Measurements from ENCODE around the gene VIPR1.

DNA sequence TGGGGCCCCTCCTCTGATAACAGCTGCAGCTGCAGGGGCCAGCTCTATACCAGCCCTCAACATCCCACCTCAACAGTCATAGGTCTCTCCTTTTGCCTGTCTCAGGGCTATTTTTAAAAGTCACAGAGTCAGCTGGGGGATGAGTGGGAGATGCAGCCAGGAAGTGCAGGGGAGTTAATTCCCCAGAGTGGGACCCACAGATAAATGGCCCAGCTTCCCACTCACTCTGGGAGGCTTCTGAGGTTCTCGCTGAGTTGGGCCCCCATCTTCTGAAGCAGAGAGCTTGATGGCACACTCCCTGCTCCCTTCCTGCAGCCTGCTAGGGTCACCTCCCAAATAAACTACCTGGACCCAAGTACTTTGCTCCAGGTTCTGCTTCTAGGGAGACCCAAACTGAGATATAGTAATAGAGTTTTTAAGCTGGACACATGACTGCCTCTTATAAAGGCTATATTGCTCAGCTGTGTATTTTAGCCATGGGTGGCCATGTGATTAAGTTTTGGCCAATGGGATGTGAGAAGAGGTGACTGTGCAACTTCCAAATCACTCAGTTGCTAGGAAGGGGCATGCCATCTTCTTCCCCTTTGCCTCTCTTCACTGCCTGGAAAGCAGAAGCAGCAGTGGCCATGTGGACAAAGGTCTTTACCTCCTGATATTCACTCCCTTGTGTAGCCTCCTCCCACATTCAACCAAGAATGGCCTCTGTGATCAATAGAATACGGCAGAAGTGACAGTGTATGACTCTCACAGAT is 15.5 kb upstream of the VIPR1 start:
- TF ChIP-seq, protein P1, sequence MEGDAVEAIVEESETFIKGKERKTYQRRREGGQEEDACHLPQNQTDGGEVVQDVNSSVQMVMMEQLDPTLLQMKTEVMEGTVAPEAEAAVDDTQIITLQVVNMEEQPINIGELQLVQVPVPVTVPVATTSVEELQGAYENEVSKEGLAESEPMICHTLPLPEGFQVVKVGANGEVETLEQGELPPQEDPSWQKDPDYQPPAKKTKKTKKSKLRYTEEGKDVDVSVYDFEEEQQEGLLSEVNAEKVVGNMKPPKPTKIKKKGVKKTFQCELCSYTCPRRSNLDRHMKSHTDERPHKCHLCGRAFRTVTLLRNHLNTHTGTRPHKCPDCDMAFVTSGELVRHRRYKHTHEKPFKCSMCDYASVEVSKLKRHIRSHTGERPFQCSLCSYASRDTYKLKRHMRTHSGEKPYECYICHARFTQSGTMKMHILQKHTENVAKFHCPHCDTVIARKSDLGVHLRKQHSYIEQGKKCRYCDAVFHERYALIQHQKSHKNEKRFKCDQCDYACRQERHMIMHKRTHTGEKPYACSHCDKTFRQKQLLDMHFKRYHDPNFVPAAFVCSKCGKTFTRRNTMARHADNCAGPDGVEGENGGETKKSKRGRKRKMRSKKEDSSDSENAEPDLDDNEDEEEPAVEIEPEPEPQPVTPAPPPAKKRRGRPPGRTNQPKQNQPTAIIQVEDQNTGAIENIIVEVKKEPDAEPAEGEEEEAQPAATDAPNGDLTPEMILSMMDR (IDR thresholded peaks at IDR 0.05) = no peak
- TF ChIP-seq POLR2A (IDR thresholded peaks at IDR 0.05; ENCODE audit: low read depth) (no peak), POLR2AphosphoS5 (IDR thresholded peaks at IDR 0.05) (no peak)
